HepG2 (cell line): ENCODE data around the gene GHRL. TPM values are rescaled to one million over a fixed set of nuclear protein-coding genes. Genes with fewer than 3 reads are reported as not detected.

Source experiments
- ATRX ChIP-seq: sonication (generic); formaldehyde crosslinking; IDR thresholded peaks from 2 replicates; pipeline ENCODE4 v1.4.0; 2020; ENCODE audit warnings: missing genetic modification reagents, borderline replicate concordance
- E2F1 ChIP-seq: sonication (generic); formaldehyde crosslinking; IDR thresholded peaks from 2 replicates; pipeline ENCODE4 v1.5.0; 2020; ENCODE audit warnings: missing genetic modification reagents
- HNF1B ChIP-seq: sonication (generic); formaldehyde crosslinking; IDR thresholded peaks from 2 replicates; pipeline ENCODE4 v1.5.1; 2020; ENCODE audit warnings: mild to moderate bottlenecking, moderate library complexity, missing genetic modification reagents
- LCORL ChIP-seq, 2 experiments: fragments of 450-650 bp in 1 of 2; sonication (generic) in 1 of 2; formaldehyde crosslinking in 1 of 2; IDR thresholded peaks; 2 replicates each; pipeline versions ENCODE4 v1.5.0 to v1.6.1; 2017 to 2020; ENCODE audit warnings: antibody characterized with exemption in 1 of 2, missing genetic modification reagents in 1 of 2
- NCOR1 ChIP-seq: fragments of 200-600 bp; sonication (generic); IDR thresholded peaks from 2 replicates; pipeline ENCODE4 v1.7.0; 2017; ENCODE audit warnings: antibody characterized with exemption, low read length, borderline replicate concordance
- PHF21A ChIP-seq: sonication (generic); formaldehyde crosslinking; IDR thresholded peaks from 2 replicates; pipeline ENCODE4 v1.5.0; 2020; ENCODE audit warnings: mild to moderate bottlenecking, missing genetic modification reagents
- RCOR2 ChIP-seq: IDR thresholded peaks from 2 replicates; pipeline ENCODE4 v1.6.1; 2016; ENCODE audit warnings: missing biosample characterization, missing genetic modification reagents
- RFXANK ChIP-seq: IDR thresholded peaks from 2 replicates; pipeline ENCODE4 v1.6.1; 2016
- YEATS4 ChIP-seq: sonication (generic); formaldehyde crosslinking; IDR thresholded peaks from 2 replicates; pipeline ENCODE4 v1.4.0; 2020; ENCODE audit warnings: missing genetic modification reagents, borderline replicate concordance
- ZBTB40 ChIP-seq, 2 experiments: fragments of 450-650 bp in 1 of 2; sonication (generic) in 1 of 2; formaldehyde crosslinking in 1 of 2; IDR thresholded peaks; 2 replicates each; pipeline versions ENCODE4 v1.6.1 to v1.8.0; 2016 to 2022; ENCODE audit warnings: antibody characterized with exemption in 1 of 2, mild to moderate bottlenecking in 1 of 2, missing genetic modification reagents in 1 of 2
- ZNF17 ChIP-seq: sonication (generic); formaldehyde crosslinking; IDR thresholded peaks from 2 replicates; pipeline ENCODE4 v1.5.0; 2020; ENCODE audit warnings: mild to moderate bottlenecking, missing genetic modification reagents
- ZNF30 ChIP-seq: sonication (generic); formaldehyde crosslinking; IDR thresholded peaks from 2 replicates; pipeline ENCODE4 v1.5.0; 2020; ENCODE audit warnings: mild to moderate bottlenecking, missing genetic modification reagents
- ZNF546 ChIP-seq: sonication (generic); formaldehyde crosslinking; conservative IDR thresholded peaks from 2 replicates; pipeline ENCODE4 v1.8.1; 2023; ENCODE audit warnings: mild to moderate bottlenecking, missing genetic modification reagents
- ZNF687 ChIP-seq: sonication (generic); formaldehyde crosslinking; IDR thresholded peaks from 2 replicates; pipeline ENCODE4 v1.5.1; 2020; ENCODE audit warnings: mild to moderate bottlenecking, missing genetic modification reagents, moderate library complexity
- polyA plus RNA-seq, 8 experiments: library from polyadenylated mRNA; depleted of rRNA in 3 of 8; stranded (reverse) in 7 of 8; unstranded in 1 of 8; fragments of >200 nt; fragmentation: Illumina TruSeq in 4 of 8; extraction: Trizol in 4 of 8; gene quantifications; 2 replicates each; pipeline versions ENCODE4 v1.2.1 to v1.2.3, GENCODE V29; 2011 to 2016; ENCODE audit warnings: low read depth in 4 of 8, missing spikeins in 1 of 8, mixed read lengths in 1 of 8; ENCODE audit not compliant: insufficient read depth in 1 of 8
- total RNA-seq, 5 experiments: library from RNA; depleted of rRNA; stranded (reverse); fragments of >200 nt; fragmentation: Illumina TruSeq; extraction: Trizol; gene quantifications; 2 replicates each; pipeline ENCODE4 v1.2.3, GENCODE V29; 2016; ENCODE audit warnings: low read depth in 1 of 5

Gene GHRL
- total and polyA plus RNA-seq, 2 of the 13 experiments (the other 11 are each of a cell fraction or from before 2014, with no cell fraction given), result 0.09 TPM; not detected in 1

- no peak for TF ChIP-seq ZNF687 (CRISPR knock-in tag)
- no peak for TF ChIP-seq RCOR2
- TF ChIP-seq ZBTB40 (IDR thresholded peaks at IDR 0.05), result no peak
- no peak for TF ChIP-seq ZBTB40 (CRISPR knock-in tag; IDR thresholded peaks at IDR 0.05)
- no peak for TF ChIP-seq ZNF17 (CRISPR knock-in tag)
- TF ChIP-seq PHF21A (CRISPR knock-in tag), result peak; percentile 39; the same call in 1 of the 2 replicates
- no peak for TF ChIP-seq NCOR1
- TF ChIP-seq RFXANK (CRISPR knock-in tag), result no peak
- no peak for TF ChIP-seq YEATS4 (CRISPR knock-in tag)
- TF ChIP-seq ZNF546, result no peak
- TF ChIP-seq LCORL (IDR thresholded peaks at IDR 0.05), result no peak
- 0 out of 2 replicates have a peak, but pooled peaks have one; percentile 19 for TF ChIP-seq LCORL (CRISPR knock-in tag; IDR thresholded peaks at IDR 0.05)
- no peak for TF ChIP-seq HNF1B (CRISPR knock-in tag)
- no peak for TF ChIP-seq E2F1 (CRISPR knock-in tag)
- no peak for TF ChIP-seq ATRX (CRISPR knock-in tag)
- no peak for TF ChIP-seq ZNF30 (CRISPR knock-in tag)
Measured at GRCh38 chr3:10249833-10250232, 42.9 kb downstream of the GHRL start (continued).
